WTC11 (cell line): ENCODE results near the gene MLLT1. TPM values are rescaled to one million over a fixed set of nuclear protein-coding genes. Genes with fewer than 3 reads are reported as not detected.
A peak's percentile ranks its signal among the peaks of the same experiment; 100 is the strongest.

Source experiments
- ATF1 ChIP-seq: sonication (generic); formaldehyde crosslinking; IDR thresholded peaks from 2 replicates; pipeline ENCODE4 v1.8.1; 2023; ENCODE audit warnings: mild to moderate bottlenecking, moderate library complexity, missing genetic modification reagents
- EMX1 ChIP-seq: fragments of 250-450 bp; sonication (Bioruptor Pico); IDR thresholded peaks from 2 replicates; pipeline ENCODE4 v1.8.0; 2021; ENCODE audit warnings: mild to moderate bottlenecking
- ESRRA ChIP-seq: sonication (generic); formaldehyde crosslinking; IDR thresholded peaks from 2 replicates; pipeline ENCODE4 v1.8.1; 2022; ENCODE audit warnings: mild to moderate bottlenecking, missing genetic modification reagents, borderline replicate concordance
- GRHL2 ChIP-seq: fragments of 250-450 bp; sonication (Bioruptor Pico); IDR thresholded peaks from 2 replicates; pipeline ENCODE4 v1.8.0; 2022; ENCODE audit warnings: mild to moderate bottlenecking, moderate library complexity; ENCODE audit not compliant: insufficient replicate concordance, severe bottlenecking
- GTF2I ChIP-seq: fragments of 250-450 bp; sonication (Bioruptor Pico); conservative IDR thresholded peaks from 2 replicates; pipeline ENCODE4 v1.4.0; 2021; ENCODE audit warnings: mild to moderate bottlenecking
- JAZF1 ChIP-seq: fragments of 250-450 bp; sonication (Bioruptor Pico); IDR thresholded peaks from 2 replicates; pipeline ENCODE4 v1.9.0; 2021; ENCODE audit warnings: moderate library complexity, mild to moderate bottlenecking, inconsistent platforms
- KAT7 ChIP-seq: sonication (generic); formaldehyde crosslinking; IDR thresholded peaks from 2 replicates; pipeline ENCODE4 v1.8.1; 2023; ENCODE audit warnings: missing genetic modification reagents, mild to moderate bottlenecking, borderline replicate concordance
- MXD4 ChIP-seq: fragments of 250-450 bp; sonication (Bioruptor Pico); IDR thresholded peaks from 2 replicates; pipeline ENCODE4 v1.8.0; 2021; ENCODE audit warnings: mild to moderate bottlenecking, moderate library complexity, borderline replicate concordance
- MYBL2 ChIP-seq: sonication (generic); formaldehyde crosslinking; IDR thresholded peaks from 2 replicates; pipeline ENCODE4 v1.8.1; 2023; ENCODE audit warnings: mild to moderate bottlenecking, moderate library complexity, missing genetic modification reagents
- NR2C2 ChIP-seq: sonication (generic); formaldehyde crosslinking; IDR thresholded peaks from 2 replicates; pipeline ENCODE4 v1.8.0; 2022; ENCODE audit warnings: mild to moderate bottlenecking, missing genetic modification reagents
- RELA ChIP-seq: sonication (generic); formaldehyde crosslinking; IDR thresholded peaks from 2 replicates; pipeline ENCODE4 v1.8.1; 2022; ENCODE audit warnings: missing genetic modification reagents, mild to moderate bottlenecking, borderline replicate concordance
- SMAD3 ChIP-seq: sonication (generic); formaldehyde crosslinking; IDR thresholded peaks from 2 replicates; pipeline ENCODE4 v1.8.0; 2022; ENCODE audit warnings: missing genetic modification reagents, mild to moderate bottlenecking, borderline replicate concordance
- SOX15 ChIP-seq: fragments of 250-450 bp; sonication (Bioruptor Pico); IDR thresholded peaks from 2 replicates; pipeline ENCODE4 v1.9.0; 2021; ENCODE audit warnings: mild to moderate bottlenecking
- TCF7 ChIP-seq: sonication (generic); formaldehyde crosslinking; IDR thresholded peaks from 2 replicates; pipeline ENCODE4 v1.8.0; 2022; ENCODE audit warnings: mild to moderate bottlenecking, low read depth, missing genetic modification reagents, moderate library complexity
- ZBTB21 ChIP-seq: sonication (generic); formaldehyde crosslinking; IDR thresholded peaks from 2 replicates; pipeline ENCODE4 v1.8.1; 2023; ENCODE audit warnings: mild to moderate bottlenecking, missing genetic modification reagents, borderline replicate concordance
- ZNF219 ChIP-seq: sonication (generic); formaldehyde crosslinking; IDR thresholded peaks from 2 replicates; pipeline ENCODE4 v1.8.0; 2023; ENCODE audit warnings: missing genetic modification reagents, mild to moderate bottlenecking, borderline replicate concordance
- ZNF317 ChIP-seq: sonication (generic); formaldehyde crosslinking; IDR thresholded peaks from 2 replicates; pipeline ENCODE4 v1.8.1; 2023; ENCODE audit warnings: low read depth, mild to moderate bottlenecking, moderate library complexity, missing genetic modification reagents, borderline replicate concordance
- total RNA-seq: library from RNA; stranded (reverse); gene quantifications from 3 replicates; pipeline ENCODE4 v1.2.3, GENCODE V29; 2021
- TF ChIP-seq, protein P1 (sequence below): fragments of 200-600 bp; IDR thresholded peaks from 2 replicates; pipeline ENCODE4 v1.8.0; 2022; ENCODE audit warnings: antibody characterized with exemption
- TF ChIP-seq, protein P2 (sequence below): sonication (generic); formaldehyde crosslinking; IDR thresholded peaks from 2 replicates; pipeline ENCODE4 v1.8.1; 2022; ENCODE audit warnings: low read depth, mild to moderate bottlenecking, moderate library complexity, missing genetic modification reagents, borderline replicate concordance
- TF ChIP-seq, protein P3 (sequence below): sonication (generic); formaldehyde crosslinking; IDR thresholded peaks from 2 replicates; pipeline ENCODE4 v1.8.1; 2023; ENCODE audit warnings: mild to moderate bottlenecking, missing genetic modification reagents, moderate library complexity
- TF ChIP-seq, protein P4 (sequence below): fragments of 250-450 bp; sonication (Bioruptor Pico); IDR thresholded peaks from 2 replicates; pipeline ENCODE4 v1.9.0; 2021; ENCODE audit warnings: moderate library complexity, mild to moderate bottlenecking, inconsistent platforms, borderline replicate concordance
- TF ChIP-seq, protein P5 (sequence below): sonication (generic); formaldehyde crosslinking; IDR thresholded peaks from 2 replicates; pipeline ENCODE4 v1.8.1; 2023; ENCODE audit warnings: mild to moderate bottlenecking, missing genetic modification reagents, moderate library complexity
- TF ChIP-seq, protein P6 (sequence below): sonication (generic); formaldehyde crosslinking; IDR thresholded peaks from 2 replicates; pipeline ENCODE4 v1.8.1; 2022; ENCODE audit warnings: mild to moderate bottlenecking, missing genetic modification reagents, moderate library complexity, borderline replicate concordance
- TF ChIP-seq, protein P7 (sequence below): fragments of 250-450 bp; sonication (Bioruptor Pico); IDR thresholded peaks from 2 replicates; pipeline ENCODE4 v1.8.0; 2021; ENCODE audit warnings: mild to moderate bottlenecking
- TF ChIP-seq, protein P8 (sequence below): sonication (generic); formaldehyde crosslinking; IDR thresholded peaks from 2 replicates; pipeline ENCODE4 v1.8.1; 2022; ENCODE audit warnings: missing genetic modification reagents, borderline replicate concordance
- TF ChIP-seq, protein P9 (sequence below): sonication (generic); formaldehyde crosslinking; IDR thresholded peaks from 2 replicates; pipeline ENCODE4 v1.8.0; 2022; ENCODE audit warnings: mild to moderate bottlenecking, missing genetic modification reagents
- TF ChIP-seq, protein P10 (sequence below): sonication (generic); formaldehyde crosslinking; IDR thresholded peaks from 2 replicates; pipeline ENCODE4 v1.8.0; 2023; ENCODE audit warnings: missing genetic modification reagents

MLLT1 gene
- total RNA-seq, 1 experiment from 2014 or later, result 58.2 TPM

DNA sequence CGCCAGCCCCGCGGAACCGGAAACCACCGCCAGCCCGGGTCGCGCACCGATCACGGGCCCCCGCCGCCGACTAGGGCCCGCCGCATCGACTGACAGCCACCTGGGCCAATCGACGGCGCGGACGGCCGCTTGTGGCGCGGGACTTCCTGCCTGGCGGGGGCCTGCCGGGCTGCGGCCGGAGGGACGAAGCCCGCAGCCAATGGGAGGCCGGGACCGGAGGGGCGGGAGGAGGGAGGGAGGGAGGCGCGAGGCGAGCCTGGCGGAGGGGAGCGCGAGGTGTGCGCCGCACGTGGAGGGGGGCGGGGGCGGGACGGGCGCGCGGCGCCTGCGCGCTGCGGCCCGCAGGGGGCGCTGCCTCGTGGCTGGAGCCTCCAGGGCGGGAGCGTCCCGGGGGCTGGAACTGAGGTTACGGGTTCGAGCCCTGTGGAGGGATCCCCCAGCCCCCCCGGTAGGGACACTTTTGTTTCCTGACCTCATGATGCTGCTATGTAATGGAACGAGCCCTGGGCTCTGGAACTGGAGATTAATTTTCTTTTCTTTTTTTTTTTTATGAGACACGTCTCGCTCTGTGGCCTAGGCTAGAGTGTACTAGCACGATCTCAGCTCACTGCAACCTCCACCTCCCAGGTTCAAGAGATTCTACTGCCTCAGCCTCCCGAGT, at the start of gene MLLT1 (continued):
- TF ChIP-seq, protein P1, sequence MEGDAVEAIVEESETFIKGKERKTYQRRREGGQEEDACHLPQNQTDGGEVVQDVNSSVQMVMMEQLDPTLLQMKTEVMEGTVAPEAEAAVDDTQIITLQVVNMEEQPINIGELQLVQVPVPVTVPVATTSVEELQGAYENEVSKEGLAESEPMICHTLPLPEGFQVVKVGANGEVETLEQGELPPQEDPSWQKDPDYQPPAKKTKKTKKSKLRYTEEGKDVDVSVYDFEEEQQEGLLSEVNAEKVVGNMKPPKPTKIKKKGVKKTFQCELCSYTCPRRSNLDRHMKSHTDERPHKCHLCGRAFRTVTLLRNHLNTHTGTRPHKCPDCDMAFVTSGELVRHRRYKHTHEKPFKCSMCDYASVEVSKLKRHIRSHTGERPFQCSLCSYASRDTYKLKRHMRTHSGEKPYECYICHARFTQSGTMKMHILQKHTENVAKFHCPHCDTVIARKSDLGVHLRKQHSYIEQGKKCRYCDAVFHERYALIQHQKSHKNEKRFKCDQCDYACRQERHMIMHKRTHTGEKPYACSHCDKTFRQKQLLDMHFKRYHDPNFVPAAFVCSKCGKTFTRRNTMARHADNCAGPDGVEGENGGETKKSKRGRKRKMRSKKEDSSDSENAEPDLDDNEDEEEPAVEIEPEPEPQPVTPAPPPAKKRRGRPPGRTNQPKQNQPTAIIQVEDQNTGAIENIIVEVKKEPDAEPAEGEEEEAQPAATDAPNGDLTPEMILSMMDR, result peak; percentile 77
- TF ChIP-seq ZNF219 (CRISPR knock-in tag) (no peak), JAZF1 (CRISPR knock-in tag) (no peak), TCF7 (no peak), SMAD3 (CRISPR knock-in tag) (no peak), ATF1 (CRISPR knock-in tag) (0 out of 2 replicates have a peak, but pooled peaks have one; percentile 61), ZNF317 (CRISPR knock-in tag) (0 out of 2 replicates have a peak, but pooled peaks have one; percentile 59), MYBL2 (CRISPR knock-in tag) (peak; percentile 81; the same call in 1 of the 2 replicates), MXD4 (no peak), ZBTB21 (CRISPR knock-in tag) (no peak), GRHL2 (CRISPR knock-in tag) (no peak), NR2C2 (CRISPR knock-in tag) (peak; percentile 42; the same call in 1 of the 2 replicates), SOX15 (CRISPR knock-in tag) (no peak), GTF2I (CRISPR knock-in tag) (no peak), KAT7 (CRISPR knock-in tag) (no peak), ESRRA (no peak; the same call in 1 of the 2 replicates), RELA (0 out of 2 replicates have a peak, but pooled peaks have one; percentile 20), EMX1 (no peak)
- TF ChIP-seq, protein P2, sequence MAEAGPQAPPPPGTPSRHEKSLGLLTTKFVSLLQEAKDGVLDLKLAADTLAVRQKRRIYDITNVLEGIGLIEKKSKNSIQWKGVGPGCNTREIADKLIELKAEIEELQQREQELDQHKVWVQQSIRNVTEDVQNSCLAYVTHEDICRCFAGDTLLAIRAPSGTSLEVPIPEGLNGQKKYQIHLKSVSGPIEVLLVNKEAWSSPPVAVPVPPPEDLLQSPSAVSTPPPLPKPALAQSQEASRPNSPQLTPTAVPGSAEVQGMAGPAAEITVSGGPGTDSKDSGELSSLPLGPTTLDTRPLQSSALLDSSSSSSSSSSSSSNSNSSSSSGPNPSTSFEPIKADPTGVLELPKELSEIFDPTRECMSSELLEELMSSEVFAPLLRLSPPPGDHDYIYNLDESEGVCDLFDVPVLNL (CRISPR knock-in tag), result no peak; the same call in 1 of the 2 replicates
- TF ChIP-seq, protein P3, sequence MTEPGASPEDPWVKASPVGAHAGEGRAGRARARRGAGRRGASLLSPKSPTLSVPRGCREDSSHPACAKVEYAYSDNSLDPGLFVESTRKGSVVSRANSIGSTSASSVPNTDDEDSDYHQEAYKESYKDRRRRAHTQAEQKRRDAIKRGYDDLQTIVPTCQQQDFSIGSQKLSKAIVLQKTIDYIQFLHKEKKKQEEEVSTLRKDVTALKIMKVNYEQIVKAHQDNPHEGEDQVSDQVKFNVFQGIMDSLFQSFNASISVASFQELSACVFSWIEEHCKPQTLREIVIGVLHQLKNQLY (CRISPR knock-in tag), result no peak
- TF ChIP-seq, protein P4, sequence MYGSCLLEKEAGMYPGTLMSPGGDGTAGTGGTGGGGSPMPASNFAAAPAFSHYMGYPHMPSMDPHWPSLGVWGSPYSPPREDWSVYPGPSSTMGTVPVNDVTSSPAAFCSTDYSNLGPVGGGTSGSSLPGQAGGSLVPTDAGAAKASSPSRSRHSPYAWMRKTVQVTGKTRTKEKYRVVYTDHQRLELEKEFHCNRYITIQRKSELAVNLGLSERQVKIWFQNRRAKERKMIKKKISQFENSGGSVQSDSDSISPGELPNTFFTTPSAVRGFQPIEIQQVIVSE (CRISPR knock-in tag), result no peak
- TF ChIP-seq, protein P5, sequence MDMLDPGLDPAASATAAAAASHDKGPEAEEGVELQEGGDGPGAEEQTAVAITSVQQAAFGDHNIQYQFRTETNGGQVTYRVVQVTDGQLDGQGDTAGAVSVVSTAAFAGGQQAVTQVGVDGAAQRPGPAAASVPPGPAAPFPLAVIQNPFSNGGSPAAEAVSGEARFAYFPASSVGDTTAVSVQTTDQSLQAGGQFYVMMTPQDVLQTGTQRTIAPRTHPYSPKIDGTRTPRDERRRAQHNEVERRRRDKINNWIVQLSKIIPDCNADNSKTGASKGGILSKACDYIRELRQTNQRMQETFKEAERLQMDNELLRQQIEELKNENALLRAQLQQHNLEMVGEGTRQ (CRISPR knock-in tag), result peak; percentile 71
- TF ChIP-seq, protein P6, sequence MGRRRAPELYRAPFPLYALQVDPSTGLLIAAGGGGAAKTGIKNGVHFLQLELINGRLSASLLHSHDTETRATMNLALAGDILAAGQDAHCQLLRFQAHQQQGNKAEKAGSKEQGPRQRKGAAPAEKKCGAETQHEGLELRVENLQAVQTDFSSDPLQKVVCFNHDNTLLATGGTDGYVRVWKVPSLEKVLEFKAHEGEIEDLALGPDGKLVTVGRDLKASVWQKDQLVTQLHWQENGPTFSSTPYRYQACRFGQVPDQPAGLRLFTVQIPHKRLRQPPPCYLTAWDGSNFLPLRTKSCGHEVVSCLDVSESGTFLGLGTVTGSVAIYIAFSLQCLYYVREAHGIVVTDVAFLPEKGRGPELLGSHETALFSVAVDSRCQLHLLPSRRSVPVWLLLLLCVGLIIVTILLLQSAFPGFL, result no peak
- TF ChIP-seq, protein P7, sequence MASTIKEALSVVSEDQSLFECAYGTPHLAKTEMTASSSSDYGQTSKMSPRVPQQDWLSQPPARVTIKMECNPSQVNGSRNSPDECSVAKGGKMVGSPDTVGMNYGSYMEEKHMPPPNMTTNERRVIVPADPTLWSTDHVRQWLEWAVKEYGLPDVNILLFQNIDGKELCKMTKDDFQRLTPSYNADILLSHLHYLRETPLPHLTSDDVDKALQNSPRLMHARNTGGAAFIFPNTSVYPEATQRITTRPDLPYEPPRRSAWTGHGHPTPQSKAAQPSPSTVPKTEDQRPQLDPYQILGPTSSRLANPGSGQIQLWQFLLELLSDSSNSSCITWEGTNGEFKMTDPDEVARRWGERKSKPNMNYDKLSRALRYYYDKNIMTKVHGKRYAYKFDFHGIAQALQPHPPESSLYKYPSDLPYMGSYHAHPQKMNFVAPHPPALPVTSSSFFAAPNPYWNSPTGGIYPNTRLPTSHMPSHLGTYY (CRISPR knock-in tag), result no peak
- TF ChIP-seq, protein P8, sequence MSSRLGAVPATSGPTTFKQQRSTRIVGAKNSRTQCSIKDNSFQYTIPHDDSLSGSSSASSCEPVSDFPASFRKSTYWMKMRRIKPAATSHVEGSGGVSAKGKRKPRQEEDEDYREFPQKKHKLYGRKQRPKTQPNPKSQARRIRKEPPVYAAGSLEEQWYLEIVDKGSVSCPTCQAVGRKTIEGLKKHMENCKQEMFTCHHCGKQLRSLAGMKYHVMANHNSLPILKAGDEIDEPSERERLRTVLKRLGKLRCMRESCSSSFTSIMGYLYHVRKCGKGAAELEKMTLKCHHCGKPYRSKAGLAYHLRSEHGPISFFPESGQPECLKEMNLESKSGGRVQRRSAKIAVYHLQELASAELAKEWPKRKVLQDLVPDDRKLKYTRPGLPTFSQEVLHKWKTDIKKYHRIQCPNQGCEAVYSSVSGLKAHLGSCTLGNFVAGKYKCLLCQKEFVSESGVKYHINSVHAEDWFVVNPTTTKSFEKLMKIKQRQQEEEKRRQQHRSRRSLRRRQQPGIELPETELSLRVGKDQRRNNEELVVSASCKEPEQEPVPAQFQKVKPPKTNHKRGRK (CRISPR knock-in tag), result no peak
- TF ChIP-seq, protein P9, sequence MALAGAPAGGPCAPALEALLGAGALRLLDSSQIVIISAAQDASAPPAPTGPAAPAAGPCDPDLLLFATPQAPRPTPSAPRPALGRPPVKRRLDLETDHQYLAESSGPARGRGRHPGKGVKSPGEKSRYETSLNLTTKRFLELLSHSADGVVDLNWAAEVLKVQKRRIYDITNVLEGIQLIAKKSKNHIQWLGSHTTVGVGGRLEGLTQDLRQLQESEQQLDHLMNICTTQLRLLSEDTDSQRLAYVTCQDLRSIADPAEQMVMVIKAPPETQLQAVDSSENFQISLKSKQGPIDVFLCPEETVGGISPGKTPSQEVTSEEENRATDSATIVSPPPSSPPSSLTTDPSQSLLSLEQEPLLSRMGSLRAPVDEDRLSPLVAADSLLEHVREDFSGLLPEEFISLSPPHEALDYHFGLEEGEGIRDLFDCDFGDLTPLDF, result peak; percentile 73; the same call in 1 of the 2 replicates
- TF ChIP-seq, protein P10, sequence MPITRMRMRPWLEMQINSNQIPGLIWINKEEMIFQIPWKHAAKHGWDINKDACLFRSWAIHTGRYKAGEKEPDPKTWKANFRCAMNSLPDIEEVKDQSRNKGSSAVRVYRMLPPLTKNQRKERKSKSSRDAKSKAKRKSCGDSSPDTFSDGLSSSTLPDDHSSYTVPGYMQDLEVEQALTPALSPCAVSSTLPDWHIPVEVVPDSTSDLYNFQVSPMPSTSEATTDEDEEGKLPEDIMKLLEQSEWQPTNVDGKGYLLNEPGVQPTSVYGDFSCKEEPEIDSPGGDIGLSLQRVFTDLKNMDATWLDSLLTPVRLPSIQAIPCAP, result no peak
